GM23248 (cell line): ENCODE results near the gene IFNG.

Source experiments
- EZH2 ChIP-seq: fragments of 200-600 bp; sonication (generic); IDR thresholded peaks from 2 replicates; pipeline ENCODE4 v1.6.1; 2018; ENCODE audit warnings: antibody characterized with exemption, mild to moderate bottlenecking; ENCODE audit not compliant: insufficient read depth, poor library complexity, severe bottlenecking
- EZH2phosphoT487 ChIP-seq: fragments of 200-600 bp; sonication (generic); IDR thresholded peaks from 2 replicates; pipeline ENCODE4 v1.6.1; 2018; ENCODE audit warnings: antibody characterized with exemption, moderate library complexity, mild to moderate bottlenecking, low read depth; ENCODE audit not compliant: insufficient read depth

- TF ChIP-seq EZH2 (no peak), EZH2phosphoT487 (no peak)
Measured at GRCh38 chr12:68154779-68155178, 4.8 kb downstream of the IFNG start.
